Spleen (tissue), 11 donors: ENCODE data around the gene GATAD2A. TPM values are rescaled to one million over a fixed set of nuclear protein-coding genes. Genes with fewer than 3 reads are reported as not detected.

Experiments
- DNase-seq: peaks from one replicate; pipeline ENCODE4 v3.0.0-alpha.2; 2020
- H3K27ac ChIP-seq, 8 donors: fragments of 200-600 bp; sonication (generic) in 7 of 8; 1 replicate in 4 of 8; 2 replicates in 4 of 8; pipeline versions ENCODE4 v1.5.0 to v1.8.0; 2016 to 2021; ENCODE audit warnings: inconsistent platforms in 4 of 8, mild to moderate bottlenecking in 4 of 8, moderate library complexity in 1 of 8
- H3K27me3 ChIP-seq, 7 donors: fragments of 200-600 bp; sonication (generic) in 6 of 7; replicated peaks in 1 of 7; 1 replicate in 4 of 7; 2 replicates in 3 of 7; pipeline versions ENCODE4 v1.5.0 to v1.8.0; 2016 to 2021; ENCODE audit warnings: inconsistent platforms in 3 of 7, mild to moderate bottlenecking in 1 of 7
- H3K36me3 ChIP-seq, 6 donors: fragments of 200-600 bp; sonication (generic) in 5 of 6; 1 replicate in 4 of 6; 2 replicates in 2 of 6; pipeline versions ENCODE4 v1.5.0 to v1.8.0; 2016 to 2021; ENCODE audit warnings: inconsistent platforms in 2 of 6
- H3K4me1 ChIP-seq, 6 donors: fragments of 200-600 bp; sonication (generic) in 5 of 6; 1 replicate in 3 of 6; 2 replicates in 3 of 6; pipeline versions ENCODE4 v1.5.0 to v1.8.0; 2016 to 2021; ENCODE audit warnings: inconsistent platforms in 3 of 6
- H3K4me3 ChIP-seq, 8 donors: fragments of 200-600 bp; sonication (generic) in 7 of 8; 1 replicate in 4 of 8; 2 replicates in 4 of 8; pipeline versions ENCODE4 v1.5.0 to v1.8.0; 2016 to 2021; ENCODE audit warnings: inconsistent platforms in 4 of 8, mild to moderate bottlenecking in 4 of 8, moderate library complexity in 2 of 8
- H3K9me3 ChIP-seq, 8 donors: fragments of 200-600 bp; sonication (generic) in 7 of 8; 1 replicate in 4 of 8; 2 replicates in 4 of 8; pipeline versions ENCODE4 v1.5.0 to v1.8.0; 2016 to 2021; ENCODE audit warnings: inconsistent platforms in 4 of 8
- CTCF ChIP-seq, 11 experiments: fragments of 200-600 bp in 7 of 11; fragments of 450-650 bp in 4 of 11; sonication (generic) in 4 of 11; IDR thresholded peaks in 8 of 11; conservative IDR thresholded peaks in 3 of 11; 1 replicate in 7 of 11; 2 replicates in 4 of 11; pipeline versions ENCODE4 v1.4.0 to v1.8.0; 2016 to 2021; ENCODE audit warnings: antibody characterized with exemption in 11 of 11, inconsistent platforms in 4 of 11, mild to moderate bottlenecking in 1 of 11
- POLR2A ChIP-seq, 3 donors: fragments of 450-650 bp; IDR thresholded peaks; one replicate each; pipeline ENCODE4 v1.5.1; 2017; ENCODE audit warnings: antibody characterized with exemption in 3 of 3, mild to moderate bottlenecking in 1 of 3
- POLR2AphosphoS5 ChIP-seq, 3 donors: sonication (generic); formaldehyde crosslinking; IDR thresholded peaks; one replicate each; pipeline ENCODE4 v1.5.1; 2017; ENCODE audit warnings: antibody characterized with exemption in 3 of 3
- WGBS, 5 donors: extraction: QIAGEN DNeasy Blood & Tissue Kit in 3 of 5; methylation state at CpG; one replicate each; pipeline versions ENCODE4 v1.1.5 to v1.1.7; 2013 to 2018; 5-methylcytosine and 5-hydroxymethylcytosine counted together
- intact Hi-C: fragments of 100-400 bp; cut with DNase I; formaldehyde crosslinking; loops from one replicate; pipeline ENCODE4 v1.15.0; 2023; ENCODE audit warnings: low total_unique reads
- polyA plus RNA-seq, 3 donors: library from polyadenylated mRNA; stranded (reverse); fragments of 200-250 nt; gene quantifications; one replicate each; pipeline ENCODE4 v1.2.1, GENCODE V29; 2013
- total RNA-seq, 7 donors: library from RNA; depleted of rRNA in 3 of 7; stranded (reverse); fragments of >200 nt in 3 of 7; fragmentation: NEBNext Ultra II Directional in 4 of 7; extraction: Animal tissue kit (Norgen Biotek cat#: 25700) in 4 of 7; gene quantifications; one replicate each; pipeline versions ENCODE4 v1.1.0 to v1.2.1, GENCODE V29; 2016 to 2021
- donor health status: healthy with polysubstance abuse.
- donor health status: DM: no; HTN: no; CAD: no; lungs with moderate emphysema.
- donor health status: DM: no; HTN: no; CAD: no.
- donor health status: Bipolar disorder and iron deficiency.
- donor health status: healthy.
- donor health status: DM: no; HTN: no; CAD: no.
- donor health status: DM: yes; HTN: yes; CAD: no.

The GATAD2A gene
- total and polyA plus RNA-seq, 10 donors = 11.6 to 122 (median 66.8) TPM

GRCh38 chr19:19490214-19490968, 84.9 kb downstream of the GATAD2A start:
- 28 to 51% (median 35%) methylated on average over 13 to 20 of the region's 20 CpGs for WGBS, 5 donors
- Histone ChIP-seq H3K4me1 (peaks cover 51 to 82% (median 57%) of the 10 kb centered on the region in 6 donors), H3K36me3 (peaks cover 0 to 67% (median 31%) of the 10 kb centered on the region in 6 donors), H3K27me3 (no peaks in the 10 kb centered on the region), H3K27ac (peak overlapping the region; percentile 76 to 88 (median 84)), H3K9me3 (no peaks in the 10 kb centered on the region), H3K4me3 (peak overlapping the region in 1 of 8 donors; percentile 50)
- TF ChIP-seq CTCF (IDR thresholded peaks at IDR 0.05 in 8 of 11, conservative IDR thresholded peaks at IDR 0.05 in 3 of 11) (peak; percentile 78 to 93 (median 91)), POLR2A (IDR thresholded peaks at IDR 0.05) (no peak), POLR2AphosphoS5 (IDR thresholded peaks at IDR 0.05) (peak in 2 of 3 donors; percentile 3 to 61)
- peak; percentile 90 for DNase-seq
- intact Hi-C loops = loop anchor here (5.0 kb wide), 1 partner anchor 123 kb away; no protein-coding TSS in a partner anchor

GRCh38 chr19:19491321-19492025, 86.0 kb downstream of the GATAD2A start:
- no peak for DNase-seq
- TF ChIP-seq POLR2AphosphoS5 (IDR thresholded peaks at IDR 0.05) (no peak), CTCF (IDR thresholded peaks at IDR 0.05 in 8 of 11, conservative IDR thresholded peaks at IDR 0.05 in 3 of 11) (no peak), POLR2A (IDR thresholded peaks at IDR 0.05) (no peak)
- peaks cover 41 to 73% (median 46%) of the 10 kb centered on the region in 6 donors for H3K4me1 ChIP-seq
- peaks cover 0 to 67% (median 41%) of the 10 kb centered on the region in 6 donors for H3K36me3 ChIP-seq
- H3K27me3 ChIP-seq = no peaks in the 10 kb centered on the region
- no peaks in the 10 kb centered on the region for H3K9me3 ChIP-seq
- no peak overlapping the region for H3K4me3 ChIP-seq
- 80 to 94% (median 86%) methylated on average over 14 to 15 of the region's 15 CpGs for WGBS, 5 donors
- intact Hi-C loops = loop anchor here (5.0 kb wide), 1 partner anchor 124 kb away; no protein-coding TSS in a partner anchor
- no peak overlapping the region for H3K27ac ChIP-seq

GRCh38 chr19:19492026-19492610, 86.6 kb downstream of the GATAD2A start:
- Histone ChIP-seq H3K4me1 (peaks cover 35 to 73% (median 40%) of the 10 kb centered on the region in 6 donors), H3K9me3 (no peaks in the 10 kb centered on the region), H3K27me3 (no peaks in the 10 kb centered on the region), H3K4me3 (no peak overlapping the region), H3K36me3 (peaks cover 0 to 67% (median 47%) of the 10 kb centered on the region in 6 donors), H3K27ac (no peak overlapping the region)
- TF ChIP-seq CTCF (IDR thresholded peaks at IDR 0.05 in 8 of 11, conservative IDR thresholded peaks at IDR 0.05 in 3 of 11) = no peak
- TF ChIP-seq POLR2AphosphoS5 (IDR thresholded peaks at IDR 0.05) = peak in 1 of 3 donors; percentile 53
- no peak for DNase-seq
- WGBS, 5 donors = 86 to 94% (median 90%) methylated on average over 14 to 21 of the region's 21 CpGs
- intact Hi-C loops = loop anchor here (5.0 kb wide), 1 partner anchor 125 kb away; no protein-coding TSS in a partner anchor
